WERI-Rb-1 (cell line): ENCODE measurements around the gene SPATA13.

Experiments used
- DNase-seq: peaks from one replicate; pipeline ENCODE4 v3.0.0-alpha.2; 2020
- H3K27ac ChIP-seq: fragments of 250-450 bp; sonication (Bioruptor Pico); 2 replicates; pipeline ENCODE4 v1.5.1; 2020; ENCODE audit warnings: mild to moderate bottlenecking, moderate library complexity
- H3K27me3 ChIP-seq: fragments of 250-450 bp; sonication (Bioruptor Pico); 2 replicates; pipeline ENCODE4 v1.5.1; 2021; ENCODE audit warnings: mild to moderate bottlenecking, low read depth, moderate library complexity; ENCODE audit not compliant: insufficient read depth, severe bottlenecking
- H3K36me3 ChIP-seq: fragments of 250-450 bp; sonication (Bioruptor Pico); 2 replicates; pipeline ENCODE4 v1.5.1; 2020; ENCODE audit warnings: mild to moderate bottlenecking, moderate library complexity
- H3K4me3 ChIP-seq: 2 replicates; pipeline ENCODE4 v1.5.1; 2011; ENCODE audit warnings: low read depth, mild to moderate bottlenecking, control low read depth, low read length
- H3K9me3 ChIP-seq: fragments of 250-450 bp; sonication (Bioruptor Pico); 2 replicates; pipeline ENCODE4 v1.5.1; 2021; ENCODE audit warnings: mild to moderate bottlenecking, moderate library complexity; ENCODE audit not compliant: severe bottlenecking
- CTCF ChIP-seq: IDR thresholded peaks from 2 replicates; pipeline ENCODE4 v1.5.1; 2011; ENCODE audit warnings: low read depth, mild to moderate bottlenecking, control low read depth, inconsistent platforms, low read length

The SPATA13 gene

GRCh38 chr13:24299488-24300114, 139.1 kb downstream of the SPATA13 start:
- Histone ChIP-seq H3K27ac (no peak overlapping the region), H3K36me3 (peaks cover 26% of the 10 kb centered on the region), H3K9me3 (no peaks in the 10 kb centered on the region), H3K27me3 (no peaks in the 10 kb centered on the region), H3K4me3 (no peak overlapping the region)
- TF ChIP-seq CTCF = no peak
- no peak for DNase-seq

- Histone ChIP-seq H3K27ac (no peak overlapping the region), H3K9me3 (no peaks in the 10 kb centered on the region), H3K36me3 (peaks cover 16% of the 10 kb centered on the region), H3K27me3 (no peaks in the 10 kb centered on the region), H3K4me3 (no peak overlapping the region)
- no peak for TF ChIP-seq CTCF
- DNase-seq = no peak
These were observed 140.9 kb downstream of the SPATA13 start for GRCh38 chr13:24301434-24301833.

GRCh38 chr13:24301911-24302310, 141.4 kb downstream of the SPATA13 start:
- Histone ChIP-seq H3K36me3 (peaks cover 15% of the 10 kb centered on the region), H3K27me3 (no peaks in the 10 kb centered on the region), H3K4me3 (no peak overlapping the region), H3K27ac (no peak overlapping the region), H3K9me3 (no peaks in the 10 kb centered on the region)
- no peak for DNase-seq
- TF ChIP-seq CTCF = no peak

- H3K27ac ChIP-seq = no peak overlapping the region
- no peaks in the 10 kb centered on the region; the same call in 1 of the 2 replicates for H3K36me3 ChIP-seq
- no peaks in the 10 kb centered on the region for H3K27me3 ChIP-seq
- no peak for TF ChIP-seq CTCF
- no peak overlapping the region for H3K4me3 ChIP-seq
- no peaks in the 10 kb centered on the region for H3K9me3 ChIP-seq
- DNase-seq = no peak
These were observed 144.1 kb downstream of the SPATA13 start for GRCh38 chr13:24304620-24305019.

- Histone ChIP-seq H3K36me3 (no peaks in the 10 kb centered on the region; the same call in 1 of the 2 replicates), H3K27ac (no peak overlapping the region), H3K27me3 (no peaks in the 10 kb centered on the region), H3K4me3 (no peak overlapping the region), H3K9me3 (no peaks in the 10 kb centered on the region)
- TF ChIP-seq CTCF = no peak
- DNase-seq = no peak
These were observed 146.1 kb downstream of the SPATA13 start for GRCh38 chr13:24306632-24307031.
